Fibroblast of skin of back (primary cell): ENCODE measurements around the gene SURF1.

Experiments
- DNase-seq: peaks from one replicate; pipeline ENCODE4 v3.0.0-alpha.2; 2013

Gene SURF1

DNA sequence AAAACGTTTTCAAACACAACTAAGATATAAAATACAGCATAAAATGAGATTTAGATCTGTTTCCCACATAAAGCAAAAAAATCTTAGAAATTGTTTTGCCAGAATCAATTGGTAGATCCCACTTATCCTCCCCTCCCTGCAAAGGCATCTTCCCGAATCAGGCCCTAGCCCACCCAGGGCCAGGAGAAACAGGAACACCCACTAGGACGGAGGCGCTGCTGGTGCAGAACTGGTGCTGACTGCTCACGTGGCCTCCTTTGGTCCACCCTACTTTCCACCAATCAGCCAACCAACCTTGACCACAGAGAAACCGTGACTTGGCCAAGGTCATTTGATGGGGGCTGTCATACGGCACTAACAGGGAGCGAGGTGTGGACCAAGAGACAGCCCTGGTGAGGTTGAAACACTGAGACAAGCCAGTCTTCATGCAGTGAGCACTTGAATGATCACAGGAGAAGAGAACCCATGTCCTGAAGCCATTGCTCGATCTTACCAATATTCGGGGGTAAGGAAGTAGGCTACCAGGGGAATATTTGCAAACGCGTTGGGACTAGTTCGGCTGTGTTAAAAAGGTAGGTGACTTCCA lies 5.3 kb upstream of the SURF1 start:
- DNase-seq: no peak

DNA sequence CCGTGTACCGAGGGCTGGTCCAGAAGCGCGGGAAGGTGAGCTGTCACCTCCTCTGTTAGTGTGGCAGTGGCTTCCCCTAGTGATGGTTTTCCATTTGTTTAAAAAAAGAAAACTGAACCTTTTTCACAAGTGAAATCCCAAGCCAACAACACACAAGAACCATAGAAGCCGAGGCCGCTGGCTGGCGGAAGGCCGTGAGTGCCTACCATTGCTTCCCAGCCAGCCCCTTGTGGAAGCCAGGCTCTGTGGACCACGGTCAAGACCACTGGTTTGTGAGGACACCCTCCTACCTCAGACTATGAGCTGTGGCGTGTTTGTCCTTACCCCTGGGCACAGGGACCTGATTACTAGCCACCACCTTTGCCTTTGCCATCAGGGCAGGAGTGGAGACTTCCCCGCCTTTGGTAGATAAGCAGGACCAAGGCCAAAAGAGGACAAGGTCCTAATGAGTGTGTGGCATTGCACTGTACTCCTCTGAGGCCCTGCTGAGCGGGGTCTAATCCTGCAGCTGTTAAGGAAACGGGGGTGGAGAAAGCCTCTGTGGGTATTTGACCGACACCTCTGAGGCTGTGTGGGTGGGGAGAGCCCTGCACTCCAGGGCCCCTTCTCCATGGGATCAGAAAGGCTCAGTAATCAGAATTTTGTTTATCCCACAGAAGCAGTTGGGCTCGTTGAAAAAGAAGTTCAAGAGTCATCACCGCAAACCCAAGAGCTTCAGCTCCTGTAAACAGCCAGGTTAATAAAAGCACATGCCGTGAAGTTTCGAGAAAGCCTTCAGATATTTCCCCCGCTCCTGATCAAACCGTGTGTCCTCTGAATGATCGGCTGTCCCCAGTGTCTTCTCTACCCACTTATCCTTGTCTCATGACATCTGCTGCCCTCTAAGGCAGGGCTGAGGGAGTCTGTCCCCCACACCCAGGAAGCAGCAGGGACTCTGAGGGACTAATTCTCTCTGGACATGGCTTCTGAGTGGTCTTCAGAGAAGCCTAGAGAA lies 4.4 kb upstream of the SURF1 start:
- no peak for DNase-seq

DNA sequence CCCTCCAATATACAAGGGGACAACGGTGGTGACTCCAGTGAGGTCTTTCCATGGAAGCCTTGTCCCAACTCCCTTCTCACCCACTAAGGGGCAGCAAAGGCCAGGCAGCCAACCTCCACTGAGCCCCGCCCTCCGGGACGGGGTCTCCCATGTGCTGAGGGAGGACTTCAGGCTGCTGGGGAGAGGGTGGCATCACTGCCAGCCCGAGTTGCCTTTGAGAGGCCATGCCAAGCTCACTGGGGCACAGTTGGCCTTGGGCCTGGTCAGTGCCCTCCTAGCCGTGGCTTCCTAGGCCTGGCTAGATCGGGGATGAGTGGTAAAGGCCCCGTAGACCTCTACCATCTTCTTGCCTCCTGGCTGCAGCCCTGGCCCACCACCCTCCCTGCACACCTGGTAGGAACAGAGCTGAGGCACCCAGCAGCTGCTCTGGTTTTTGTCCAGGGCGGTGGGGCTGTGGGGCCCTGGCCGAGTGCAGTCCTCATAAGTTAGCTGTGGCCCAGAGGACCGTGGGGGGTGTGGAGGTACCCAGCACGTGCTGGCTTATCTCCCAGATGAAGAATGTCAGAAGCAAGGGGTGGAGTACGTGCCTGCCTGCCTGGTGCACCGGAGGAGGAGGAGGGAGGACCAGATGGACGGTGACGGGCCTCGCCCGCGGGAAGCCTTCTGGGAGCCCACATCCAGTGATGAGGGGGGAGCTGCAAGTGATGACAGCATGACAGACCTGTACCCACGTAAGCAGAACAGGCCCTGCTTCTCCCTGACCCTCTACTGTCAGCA lies 3.3 kb upstream of the SURF1 start:
- DNase-seq: peak; percentile 25

DNA sequence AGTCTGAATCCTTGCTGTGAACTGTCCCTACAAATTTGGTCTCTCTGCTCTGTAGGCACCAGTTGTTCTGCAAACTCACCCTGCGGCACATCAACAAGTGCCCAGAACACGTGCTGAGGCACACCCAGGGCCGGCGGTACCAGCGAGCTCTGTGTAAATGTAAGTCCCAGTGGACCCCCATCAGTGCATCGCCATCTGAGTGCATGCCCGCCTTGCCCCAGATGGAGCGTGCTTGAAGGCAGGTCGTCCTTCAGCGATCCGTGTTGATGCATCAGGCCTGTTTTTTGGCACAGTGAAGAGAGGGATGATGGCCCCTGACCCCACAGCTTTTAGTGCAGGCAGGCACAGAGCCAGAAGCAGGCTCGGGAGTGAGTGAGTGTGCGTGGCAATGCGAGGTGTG lies 1.4 kb upstream of the SURF1 start:
- DNase-seq: no peak

DNA sequence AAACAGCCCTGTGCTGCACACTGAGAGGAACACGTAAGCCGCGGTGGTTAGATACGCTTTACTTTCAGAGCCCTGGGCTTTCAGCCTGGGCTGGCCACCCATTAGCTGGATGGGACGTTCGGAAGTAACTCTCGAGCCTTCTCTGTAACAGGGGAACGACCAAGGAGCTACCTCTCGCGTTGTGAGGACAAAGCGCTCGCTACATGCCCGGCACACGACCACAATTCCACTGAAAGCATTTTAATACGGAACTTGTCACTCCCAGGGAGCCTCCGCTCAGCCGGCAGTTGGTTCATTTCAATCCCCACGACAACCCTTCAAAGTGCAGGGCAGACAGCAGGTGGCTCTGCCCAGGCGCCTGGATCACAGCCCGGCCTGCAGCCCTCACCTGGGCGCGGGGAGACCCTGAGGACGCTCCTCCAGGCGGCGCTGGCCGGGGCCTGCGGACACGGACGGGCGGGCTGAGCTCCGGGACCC lies 368 bp downstream of the SURF1 start:
- DNase-seq: no peak

DNA sequence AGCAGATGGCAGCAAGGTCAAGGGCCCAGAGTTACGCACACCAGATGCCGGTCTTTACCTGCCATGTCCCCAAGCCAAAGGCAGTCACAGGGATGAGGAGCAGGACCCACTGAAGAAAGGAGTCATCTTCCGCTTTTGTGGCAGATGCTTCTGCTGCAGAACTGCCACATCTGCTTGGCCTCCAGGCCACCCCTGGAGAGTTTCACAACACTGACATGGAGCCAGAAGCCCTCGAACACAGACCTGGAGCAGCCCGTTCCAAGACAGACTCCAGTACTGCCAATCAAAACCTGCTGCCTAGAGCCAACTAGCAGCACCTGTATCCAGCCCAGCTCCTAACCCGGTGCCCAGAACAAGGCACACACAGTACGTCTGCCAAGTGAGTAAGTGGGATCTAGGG lies 1.5 kb downstream of the SURF1 start:
- no peak for DNase-seq

DNA sequence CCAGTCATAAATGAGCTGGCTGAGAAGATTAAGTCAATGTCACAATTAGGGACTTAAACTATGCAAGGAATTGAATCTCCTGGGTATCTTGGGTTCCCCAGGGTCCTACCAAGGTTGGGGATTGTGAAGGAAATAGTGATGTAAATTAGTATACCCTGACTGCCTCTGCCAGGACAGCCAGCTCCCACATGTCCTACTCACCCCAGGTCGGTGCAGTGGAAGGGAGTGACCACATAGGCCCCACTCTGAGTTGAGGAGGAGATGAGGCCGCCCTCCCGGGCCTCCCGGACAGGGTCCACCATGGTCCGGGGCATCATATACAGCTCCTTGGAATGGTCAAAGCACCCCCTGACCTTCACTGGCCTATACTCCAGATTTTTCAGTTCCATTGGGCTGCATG lies 2.7 kb downstream of the SURF1 start:
- DNase-seq: no peak

DNA sequence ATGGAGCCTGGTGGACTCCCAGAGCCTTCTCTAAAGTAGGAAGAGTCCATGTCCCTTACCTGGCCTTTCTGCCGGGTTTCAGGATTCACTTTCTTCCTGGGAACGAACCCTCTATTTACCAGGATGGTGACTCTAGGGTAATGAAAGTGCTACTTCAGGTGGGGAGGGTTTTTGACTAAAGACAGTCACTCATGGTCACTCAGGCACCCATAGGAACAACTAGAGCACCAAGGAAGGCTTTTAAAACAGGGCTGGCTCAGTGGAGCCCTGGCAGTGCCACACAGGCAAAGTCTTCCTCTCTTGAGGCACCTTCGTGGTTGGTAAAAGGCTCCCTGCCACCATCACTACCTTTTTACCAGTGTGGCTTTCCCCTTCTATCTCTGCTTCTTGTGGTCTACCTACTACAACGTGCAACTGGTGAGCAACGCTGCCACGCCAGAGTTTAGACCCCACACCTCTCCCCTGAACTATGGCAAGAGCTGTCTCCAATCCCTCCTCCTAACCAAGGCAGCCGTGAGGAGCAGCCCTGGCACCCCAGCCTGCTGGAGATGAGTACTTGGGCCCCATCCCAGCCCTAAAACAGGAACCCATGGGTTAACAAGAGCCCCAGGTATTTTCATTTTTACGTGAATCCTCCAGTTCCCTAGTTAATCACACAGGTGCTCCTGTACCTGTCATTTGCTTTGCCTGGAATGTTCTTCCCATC lies 3.5 kb downstream of the SURF1 start:
- DNase-seq: no peak

DNA sequence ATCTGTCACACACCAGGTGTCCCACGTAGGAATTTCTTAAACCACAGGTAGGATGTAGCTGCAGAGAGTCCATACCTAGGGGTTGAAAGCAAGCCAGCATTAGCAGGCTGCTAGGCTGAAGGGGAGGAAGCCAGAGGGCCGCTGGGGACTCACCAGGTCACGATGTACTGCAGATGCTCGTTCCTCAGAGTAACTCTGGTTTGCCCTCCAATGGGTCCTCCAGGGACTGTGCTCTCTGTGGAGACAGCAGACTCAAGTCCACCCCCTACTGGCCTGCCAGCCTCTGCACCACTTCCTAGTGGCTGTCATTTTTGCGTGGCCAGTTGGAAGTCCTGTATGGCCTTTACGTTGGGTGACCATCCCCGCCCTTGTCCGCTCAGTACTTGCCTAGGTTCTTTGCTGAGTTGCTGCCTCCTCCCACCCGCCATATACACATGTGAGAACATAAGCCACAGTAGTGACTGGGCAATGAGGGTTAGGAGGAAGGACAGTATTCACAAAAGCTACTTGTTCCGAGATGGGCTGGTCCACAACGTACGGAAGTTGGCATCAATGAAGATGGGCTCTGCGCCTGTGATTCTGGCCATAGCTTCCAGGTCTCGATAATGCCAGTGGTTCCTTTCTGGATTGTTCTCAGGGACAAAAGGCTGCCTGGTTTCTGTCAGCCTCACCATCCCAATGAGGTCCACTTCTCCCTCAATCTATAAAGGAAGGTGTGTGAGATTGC lies 4.2 kb downstream of the SURF1 start:
- DNase-seq: peak; percentile 64

DNA sequence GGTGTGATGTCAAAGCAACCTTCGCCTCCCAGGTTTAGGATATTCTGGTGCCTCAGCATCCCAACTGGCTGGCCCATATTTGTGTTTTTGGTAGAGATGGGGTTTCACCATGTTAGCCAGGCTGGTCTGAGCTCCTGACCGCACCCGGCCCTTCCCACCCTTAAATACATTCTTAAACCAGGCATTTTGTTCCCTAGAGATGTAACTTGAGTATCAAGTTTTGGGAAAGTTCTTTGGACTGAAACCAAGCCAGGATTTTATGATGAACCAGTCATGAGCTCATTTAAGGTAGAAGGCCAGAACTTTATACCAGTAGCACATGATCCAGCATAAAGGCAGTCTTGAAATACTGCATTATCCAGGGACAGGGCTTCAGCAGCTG lies 4.8 kb downstream of the SURF1 start:
- no peak for DNase-seq

DNA sequence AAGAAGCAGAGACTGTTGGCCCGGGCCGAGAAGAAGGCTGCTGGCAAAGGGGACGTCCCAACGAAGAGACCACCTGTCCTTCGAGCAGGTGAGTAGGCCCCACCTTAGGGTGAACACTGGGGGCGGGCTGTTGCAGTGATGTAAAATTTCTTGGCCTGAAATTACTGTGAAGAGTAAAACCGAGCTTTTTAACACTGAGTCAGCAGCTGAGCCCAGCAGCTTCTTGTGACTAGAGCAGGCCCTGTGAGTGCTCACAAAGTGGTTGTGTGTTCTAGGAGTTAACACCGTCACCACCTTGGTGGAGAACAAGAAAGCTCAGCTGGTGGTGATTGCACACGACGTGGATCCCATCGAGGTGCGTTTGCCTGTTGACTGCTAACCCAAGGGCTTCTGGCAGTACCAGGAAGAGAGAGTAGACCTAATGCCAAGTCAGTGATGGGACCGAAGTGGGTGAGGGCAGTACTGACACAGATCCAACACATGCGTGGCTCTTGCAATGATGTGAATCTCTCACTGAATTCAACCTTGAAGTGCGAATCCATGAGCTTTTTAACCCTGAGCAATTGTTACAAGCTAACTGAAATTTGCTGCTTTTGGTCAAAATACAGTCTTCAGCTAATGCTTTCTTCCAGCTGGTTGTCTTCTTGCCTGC lies 6.2 kb downstream of the SURF1 start:
- DNase-seq: no peak

DNA sequence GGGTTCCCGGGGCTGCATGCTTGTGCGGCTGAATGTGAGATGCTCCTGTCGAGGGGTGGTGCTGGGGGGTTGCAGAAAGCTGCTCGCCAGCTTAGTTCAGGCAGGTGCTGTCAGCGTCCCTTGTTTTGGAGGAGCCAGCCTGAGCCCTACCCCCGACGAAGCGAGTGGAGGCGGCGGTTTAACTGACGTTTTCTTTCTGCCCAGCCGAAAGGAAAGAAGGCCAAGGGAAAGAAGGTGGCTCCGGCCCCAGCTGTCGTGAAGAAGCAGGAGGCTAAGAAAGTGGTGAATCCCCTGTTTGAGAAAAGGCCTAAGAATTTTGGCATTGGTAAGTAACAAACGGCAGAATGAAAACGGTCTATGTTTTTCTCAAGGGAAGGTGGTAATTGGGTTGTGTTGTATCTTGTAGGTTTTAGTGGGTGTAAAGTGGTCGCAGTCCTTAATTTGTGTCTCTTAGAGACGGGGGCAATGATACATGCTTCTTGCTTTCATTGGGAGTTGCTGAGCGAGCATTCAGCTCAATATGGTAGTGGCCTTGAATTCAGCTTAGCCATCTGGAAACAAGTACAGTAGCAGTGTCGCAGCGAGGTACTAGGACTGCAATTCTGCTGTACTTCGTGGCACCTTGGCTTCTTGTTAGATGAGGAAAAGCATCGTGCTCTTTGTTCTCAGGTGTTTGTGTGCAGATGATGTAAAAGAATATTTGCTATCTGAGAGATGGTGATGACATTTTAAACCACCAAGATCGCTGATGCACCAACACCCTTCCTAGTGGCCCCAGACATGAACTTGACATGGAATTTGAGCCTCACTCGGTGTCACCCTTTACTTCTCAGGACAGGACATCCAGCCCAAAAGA lies 7.3 kb downstream of the SURF1 start:
- no peak for DNase-seq

DNA sequence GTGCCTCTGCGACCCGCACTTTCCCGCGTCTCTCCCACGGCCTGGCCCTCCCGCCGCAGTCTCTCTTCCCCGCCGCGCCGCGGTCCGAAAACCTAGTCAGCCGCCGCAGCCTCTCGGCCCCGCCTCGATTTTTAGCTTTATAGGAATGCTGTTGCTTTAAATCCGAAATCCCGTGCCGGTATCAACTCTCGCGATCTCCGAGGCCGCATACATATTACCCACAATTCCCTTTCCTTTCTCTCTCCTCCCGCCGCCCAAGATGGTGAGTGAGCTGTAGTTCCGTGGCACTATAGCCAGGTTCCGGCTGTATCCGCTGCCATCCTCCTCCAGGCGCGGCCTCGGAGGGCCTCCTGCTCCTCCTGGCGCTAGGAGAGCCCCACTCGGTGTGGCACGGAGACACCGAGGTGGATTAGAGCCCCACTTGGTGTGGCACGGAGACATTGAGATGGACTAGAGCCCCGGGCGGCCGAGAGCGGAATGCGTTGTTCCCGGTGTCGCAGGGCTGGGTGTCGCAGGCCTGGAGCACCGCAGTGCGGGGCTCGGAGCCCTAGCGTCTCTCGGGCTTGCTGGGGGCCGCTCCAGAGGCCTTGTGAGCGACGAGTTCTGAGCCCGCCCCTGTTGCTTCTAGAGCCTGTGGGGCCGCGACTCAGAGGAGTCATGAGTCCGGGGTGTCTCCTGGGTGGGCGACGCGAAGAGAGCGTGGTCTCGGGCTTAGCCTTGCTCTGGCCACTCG lies 8.1 kb downstream of the SURF1 start, which contains the start of the genes MED22 and RPL7A:
MED22 (minus strand) TSS at position 147 of the 733 bp plus-strand sequence. CDS start 1,469 bp downstream, outside the sequence.
RPL7A (plus strand) TSS at position 234 of the 733 bp plus-strand sequence; CDS start at position 260, 26 bp downstream.
- DNase-seq: peak; percentile 96

DNA sequence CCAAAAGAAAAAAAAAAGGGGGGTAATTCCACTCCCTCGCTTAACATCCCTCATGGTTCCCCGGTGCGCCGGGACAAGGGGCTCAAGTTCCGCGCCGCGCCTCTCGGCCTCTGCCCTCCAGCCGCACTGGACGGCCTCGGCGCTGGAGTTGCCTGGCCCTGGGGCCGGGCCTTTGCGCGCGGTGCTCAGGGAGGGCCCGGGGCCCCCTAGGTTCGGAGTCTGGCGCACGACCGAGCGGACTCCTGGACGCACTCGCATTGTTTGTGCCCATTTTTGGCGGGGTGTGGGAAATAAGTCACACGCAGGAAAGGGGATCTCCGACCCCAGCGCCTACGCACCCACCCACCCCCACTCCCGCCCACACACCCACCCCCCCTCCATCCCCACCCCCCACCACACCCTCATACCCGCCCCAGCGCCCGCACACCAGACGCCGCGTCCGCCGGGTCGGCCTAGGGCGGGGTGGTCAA lies 8.7 kb downstream of the SURF1 start:
- peak; percentile 35 for DNase-seq

DNA sequence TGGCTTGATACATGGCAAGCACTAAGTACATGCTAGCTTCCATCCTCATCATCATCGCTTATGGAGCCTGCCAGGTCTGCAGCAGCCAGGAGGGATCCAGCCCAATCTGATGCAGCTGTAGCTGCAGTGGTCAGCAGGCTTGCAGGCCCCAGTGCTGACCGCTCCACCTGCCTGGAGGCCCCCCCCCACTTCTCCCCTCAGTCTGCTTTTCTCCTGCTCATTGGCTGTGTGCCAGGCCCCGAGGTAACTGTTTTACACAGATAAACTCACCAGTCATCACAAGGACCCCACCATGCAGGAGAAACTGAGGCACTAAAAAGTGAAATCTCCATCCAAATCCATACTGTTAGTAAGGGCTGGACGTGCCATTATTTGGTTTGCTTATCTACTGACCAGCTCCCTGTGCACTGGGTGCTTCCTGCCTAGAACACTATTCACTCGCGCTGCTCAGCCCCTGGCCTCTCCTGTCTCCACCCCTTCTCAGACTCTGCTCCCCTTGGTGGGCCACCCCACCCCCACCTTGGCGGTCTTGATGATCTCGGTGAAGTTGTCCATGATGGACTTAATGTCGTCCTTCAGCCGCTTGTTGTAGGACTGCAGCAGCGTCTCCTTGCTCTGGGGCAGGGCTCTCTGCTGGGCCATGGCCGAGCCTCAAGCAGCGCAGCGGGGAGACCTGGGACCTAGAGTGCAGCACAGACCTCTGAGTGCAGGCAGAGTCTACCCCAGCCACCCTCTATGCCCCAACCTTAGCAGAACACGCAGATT lies 10.1 kb downstream of the SURF1 start:
- DNase-seq: no peak

DNA sequence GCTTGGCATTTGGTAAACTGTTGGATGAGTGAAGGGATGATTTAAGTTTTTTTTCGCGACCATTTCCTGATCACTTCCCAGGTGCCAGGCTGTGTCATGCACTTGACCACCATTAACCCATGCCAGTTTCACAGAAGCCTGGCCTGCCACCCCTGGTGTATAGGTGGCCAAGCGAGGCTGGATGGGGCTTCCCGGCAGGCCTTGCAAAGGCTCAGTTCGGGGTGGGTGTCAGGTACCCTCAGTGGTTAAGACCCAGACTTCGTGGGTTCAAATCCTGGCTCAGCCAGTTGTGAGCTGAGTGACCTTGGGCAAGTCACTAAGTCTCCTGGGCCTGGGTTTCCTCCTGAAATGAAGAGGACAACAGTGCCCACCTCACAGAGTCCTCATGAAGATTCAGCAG lies 10.7 kb downstream of the SURF1 start:
- DNase-seq: no peak

DNA sequence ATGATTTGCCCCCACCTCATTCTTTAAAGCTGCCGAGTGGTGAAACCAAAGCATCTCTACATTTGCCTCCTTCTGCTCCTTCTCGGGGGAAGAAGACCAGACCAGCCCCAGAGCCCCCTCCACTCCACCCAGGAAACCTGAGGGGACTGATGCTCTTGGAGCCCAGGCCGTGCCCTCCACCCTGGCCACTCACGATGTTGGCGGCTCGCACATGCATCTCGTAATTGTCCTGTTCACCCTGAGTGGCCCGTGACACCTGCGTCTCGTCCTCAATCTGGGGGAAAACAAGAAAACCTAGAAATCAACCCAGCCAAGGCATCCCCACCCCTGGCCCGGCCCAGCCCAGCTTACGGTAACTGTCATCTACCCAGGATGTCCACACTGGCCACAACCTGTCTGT lies 11.3 kb downstream of the SURF1 start:
- no peak for DNase-seq

DNA sequence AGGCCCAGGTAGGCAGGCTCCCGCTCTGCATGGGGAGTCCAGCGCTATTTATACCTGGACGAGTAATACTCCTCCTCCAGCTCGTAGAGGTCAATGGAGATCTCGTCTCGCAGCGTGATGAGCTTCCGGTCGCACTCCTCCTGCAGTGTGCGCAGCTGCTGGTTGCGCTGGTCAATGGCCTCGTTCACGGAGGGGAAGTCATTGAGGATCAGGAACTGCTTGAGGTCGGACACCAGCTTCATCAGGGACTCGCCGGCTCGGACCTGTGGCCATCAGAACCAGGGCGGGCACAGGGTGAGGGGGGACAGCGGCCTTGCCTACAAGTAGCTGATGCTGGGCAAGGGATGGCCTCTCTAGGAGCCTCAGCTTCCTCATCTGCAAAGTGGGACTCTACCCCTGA lies 12.2 kb downstream of the SURF1 start:
- no peak for DNase-seq
